Measurements from ENCODE around the gene CLC.

GRCh38 chr19:39698535-39698934 is 39.3 kb downstream of the CLC start:
- TF ChIP-seq CTCF (IDR thresholded peaks at IDR 0.05) (no peak), POLR2A (IDR thresholded peaks at IDR 0.05) (no peak), EP300 (IDR thresholded peaks at IDR 0.05) (no peak)
